GM23338 (cell line): ENCODE measurements around the gene GALNT14. TPM values are rescaled to one million over a fixed set of nuclear protein-coding genes. Genes with fewer than 3 reads are reported as not detected.

ENCODE experiments used
- ATAC-seq: fragments of 200-7000 bp; cut with Tn5 transposase; 3 replicates; pipeline ENCODE4 v1.9.1; 2020
- DNase-seq: peaks from one replicate; pipeline ENCODE4 v3.0.0-alpha.2; 2015; ENCODE audit warnings: low spot score
- H2AFZ ChIP-seq: fragments of 200-600 bp; sonication (generic); 2 replicates; pipeline ENCODE4 v1.8.0; 2016; ENCODE audit warnings: antibody characterized with exemption, mild to moderate bottlenecking, moderate library complexity
- H3F3A ChIP-seq: fragments of 200-600 bp; sonication (generic); replicated peaks from 2 replicates; pipeline ENCODE4 v1.8.0; 2017; ENCODE audit warnings: antibody characterized with exemption, mixed run types, low read depth
- H3K27ac ChIP-seq: fragments of 200-600 bp; sonication (generic); 2 replicates; pipeline ENCODE4 v1.6.1; 2016; ENCODE audit warnings: low read depth
- H3K27me3 ChIP-seq: fragments of 200-600 bp; sonication (generic); 2 replicates; pipeline ENCODE4 v1.8.0; 2016; ENCODE audit warnings: mild to moderate bottlenecking, mixed run types, moderate library complexity; ENCODE audit not compliant: insufficient read depth
- H3K36me3 ChIP-seq: fragments of 200-600 bp; sonication (generic); 2 replicates; pipeline ENCODE4 v1.8.0; 2016; ENCODE audit warnings: mild to moderate bottlenecking; ENCODE audit not compliant: insufficient read depth
- H3K4me1 ChIP-seq: fragments of 200-600 bp; sonication (generic); 2 replicates; pipeline ENCODE4 v1.8.0; 2016; ENCODE audit warnings: mild to moderate bottlenecking, moderate library complexity; ENCODE audit not compliant: insufficient read depth
- H3K4me2 ChIP-seq: fragments of 200-600 bp; sonication (generic); 2 replicates; pipeline ENCODE4 v1.7.1; 2017; ENCODE audit warnings: mixed run types
- H3K4me3 ChIP-seq: fragments of 200-600 bp; sonication (generic); 2 replicates; pipeline ENCODE4 v1.6.1; 2016; ENCODE audit warnings: mixed run types
- H3K79me2 ChIP-seq: fragments of 200-600 bp; sonication (generic); replicated peaks from 2 replicates; pipeline ENCODE4 v1.8.0; 2017; ENCODE audit warnings: mild to moderate bottlenecking; ENCODE audit not compliant: insufficient read depth
- H3K9me2 ChIP-seq: fragments of 200-600 bp; sonication (generic); 2 replicates; pipeline ENCODE4 v1.8.0; 2017; ENCODE audit not compliant: insufficient read depth
- H4K20me1 ChIP-seq: fragments of 200-600 bp; sonication (generic); replicated peaks from 2 replicates; pipeline ENCODE4 v1.8.0; 2017; ENCODE audit warnings: mild to moderate bottlenecking; ENCODE audit not compliant: insufficient read depth
- H3K27ac Mint-ChIP-seq: 2 replicates; pipeline ENCODE4 v1.8.0; 2020; ENCODE audit warnings: inconsistent platforms, mild to moderate bottlenecking, moderate library complexity, mixed read lengths
- H3K27me3 Mint-ChIP-seq: 3 replicates; pipeline ENCODE4 v1.8.0; 2022; ENCODE audit warnings: low read depth, mild to moderate bottlenecking, moderate library complexity, mixed read lengths, inconsistent platforms; ENCODE audit not compliant: insufficient read depth, poor library complexity
- H3K36me3 Mint-ChIP-seq: 3 replicates; pipeline ENCODE4 v1.8.0; 2021; ENCODE audit warnings: low read depth, mild to moderate bottlenecking, inconsistent platforms, moderate library complexity, mixed read lengths
- H3K4me1 Mint-ChIP-seq: 3 replicates; pipeline ENCODE4 v1.8.0; 2020; ENCODE audit warnings: mild to moderate bottlenecking, inconsistent platforms, mixed read lengths
- H3K4me3 Mint-ChIP-seq: 3 replicates; pipeline ENCODE4 v1.8.0; 2021; ENCODE audit warnings: moderate library complexity, mild to moderate bottlenecking, inconsistent platforms, mixed read lengths
- H3K9me3 Mint-ChIP-seq: 3 replicates; pipeline ENCODE4 v1.8.0; 2020; ENCODE audit warnings: moderate library complexity, mild to moderate bottlenecking, inconsistent platforms, mixed read lengths
- CREB1 ChIP-seq: fragments of 250-450 bp; sonication (Bioruptor Pico); IDR thresholded peaks from 2 replicates; pipeline ENCODE4 v1.5.0; 2020; ENCODE audit warnings: low read depth, mild to moderate bottlenecking, moderate library complexity
- EZH2 ChIP-seq: fragments of 200-600 bp; sonication (generic); IDR thresholded peaks from one replicate; pipeline ENCODE4 v1.8.0; 2017; ENCODE audit warnings: antibody characterized with exemption, mild to moderate bottlenecking, low read depth; ENCODE audit not compliant: unreplicated experiment
- EZH2phosphoT487 ChIP-seq: fragments of 200-600 bp; sonication (generic); IDR thresholded peaks from one replicate; pipeline ENCODE4 v1.8.1; 2018; ENCODE audit warnings: antibody characterized with exemption; ENCODE audit not compliant: unreplicated experiment
- JUNB ChIP-seq: IDR thresholded peaks from one replicate; pipeline ENCODE4 v1.6.1; 2016; ENCODE audit warnings: antibody characterized with exemption; ENCODE audit not compliant: unreplicated experiment
- NANOG ChIP-seq: IDR thresholded peaks from 2 replicates; pipeline ENCODE4 v1.6.1; 2016; ENCODE audit warnings: antibody characterized with exemption, borderline replicate concordance
- POLR2AphosphoS5 ChIP-seq: IDR thresholded peaks from 2 replicates; pipeline ENCODE4 v1.6.1; 2016; ENCODE audit warnings: antibody characterized with exemption, low read depth
- STAT1 ChIP-seq: IDR thresholded peaks from one replicate; pipeline ENCODE4 v1.6.1; 2016; ENCODE audit warnings: antibody characterized with exemption; ENCODE audit not compliant: unreplicated experiment
- ZNF114 ChIP-seq: fragments of 250-450 bp; sonication (Bioruptor Pico); IDR thresholded peaks from 2 replicates; pipeline ENCODE4 v1.5.0; 2020; ENCODE audit warnings: mild to moderate bottlenecking, moderate library complexity
- ZNF331 ChIP-seq: fragments of 250-450 bp; sonication (Bioruptor Pico); IDR thresholded peaks from 2 replicates; pipeline ENCODE4 v1.5.0; 2020; ENCODE audit warnings: low read depth, mild to moderate bottlenecking, moderate library complexity
- polyA plus RNA-seq: library from polyadenylated mRNA; unstranded; fragments of >200 nt; fragmentation: Nextera tagmentation; extraction: Ambion mirVana; gene quantifications from 2 replicates; pipeline ENCODE4 v1.2.1, GENCODE V29; 2016
- total RNA-seq: library from RNA; depleted of rRNA; stranded (reverse); fragments of >200 nt; shearing (Covaris generic); gene quantifications from 2 replicates; pipeline ENCODE4 v1.2.3, GENCODE V29; 2014
- TF ChIP-seq, protein P1 (sequence below): IDR thresholded peaks from 2 replicates; pipeline ENCODE4 v1.6.1; 2016; ENCODE audit warnings: antibody characterized with exemption
- TF ChIP-seq, protein P2 (sequence below): IDR thresholded peaks from one replicate; pipeline ENCODE4 v1.6.1; 2018; ENCODE audit warnings: antibody characterized with exemption; ENCODE audit not compliant: unreplicated experiment
- TF ChIP-seq, protein P3 (sequence below), 2 experiments: fragments of 200-600 bp in 1 of 2; sonication (generic) in 1 of 2; conservative IDR thresholded peaks; 2 replicates each; pipeline versions ENCODE4 v1.5.1 to v1.6.1; 2016 to 2017; ENCODE audit warnings: antibody characterized with exemption in 2 of 2, low read depth in 2 of 2, mild to moderate bottlenecking in 2 of 2, moderate library complexity in 1 of 2
- TF ChIP-seq, protein P4 (sequence below): fragments of 250-450 bp; sonication (Bioruptor Pico); IDR thresholded peaks from 2 replicates; pipeline ENCODE4 v1.5.0; 2020; ENCODE audit warnings: mild to moderate bottlenecking, moderate library complexity

Gene GALNT14
- total and polyA plus RNA-seq, 2 experiments from 2014 or later: 5.4 to 7.7 TPM

DNA sequence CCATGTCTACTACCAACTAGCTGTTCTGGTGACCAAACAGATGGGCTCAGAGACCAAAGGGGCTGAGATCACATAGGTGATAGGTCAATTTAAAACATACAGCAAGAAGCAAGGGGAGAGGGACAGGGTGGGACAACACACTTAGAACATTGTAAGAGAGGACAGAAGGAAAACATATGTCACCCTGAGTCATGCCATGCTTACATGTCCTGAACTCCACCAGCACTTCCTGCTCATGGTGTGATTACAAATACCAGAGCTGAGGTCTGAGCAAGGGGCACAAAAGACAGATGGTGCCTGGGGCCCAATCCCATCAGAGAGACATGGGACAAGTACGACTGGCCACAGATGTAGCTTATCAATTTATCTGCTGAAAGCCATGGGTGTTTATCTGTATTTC lies 28.7 kb upstream of the GALNT14 start:
- Histone ChIP-seq H3K4me2 (no peak overlapping the region), H3K27me3 (no peaks in the 10 kb centered on the region), H2AFZ (no peak overlapping the region), H3F3A (no peaks in the 10 kb centered on the region), H3K9me2 (peaks cover 6% of the 10 kb centered on the region; the same call in 1 of the 2 replicates), H3K27ac (no peak overlapping the region), H3K4me3 (no peak overlapping the region), H3K36me3 (no peaks in the 10 kb centered on the region), H4K20me1 (no peaks in the 10 kb centered on the region), H3K4me1 (no peaks in the 10 kb centered on the region), H3K79me2 (no peaks in the 10 kb centered on the region)
- no peaks in the 10 kb centered on the region for H3K9me3 Mint-ChIP-seq
- no peak overlapping the region for H3K4me3 Mint-ChIP-seq
- H3K27ac Mint-ChIP-seq: no peak overlapping the region
- H3K4me1 Mint-ChIP-seq: no peaks in the 10 kb centered on the region
- no peak for ATAC-seq
- no peaks in the 10 kb centered on the region for H3K36me3 Mint-ChIP-seq
- DNase-seq: no peak
- H3K27me3 Mint-ChIP-seq: peaks cover 1% of the 10 kb centered on the region
- TF ChIP-seq, protein P1, sequence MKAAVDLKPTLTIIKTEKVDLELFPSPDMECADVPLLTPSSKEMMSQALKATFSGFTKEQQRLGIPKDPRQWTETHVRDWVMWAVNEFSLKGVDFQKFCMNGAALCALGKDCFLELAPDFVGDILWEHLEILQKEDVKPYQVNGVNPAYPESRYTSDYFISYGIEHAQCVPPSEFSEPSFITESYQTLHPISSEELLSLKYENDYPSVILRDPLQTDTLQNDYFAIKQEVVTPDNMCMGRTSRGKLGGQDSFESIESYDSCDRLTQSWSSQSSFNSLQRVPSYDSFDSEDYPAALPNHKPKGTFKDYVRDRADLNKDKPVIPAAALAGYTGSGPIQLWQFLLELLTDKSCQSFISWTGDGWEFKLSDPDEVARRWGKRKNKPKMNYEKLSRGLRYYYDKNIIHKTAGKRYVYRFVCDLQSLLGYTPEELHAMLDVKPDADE: no peak
- TF ChIP-seq, protein P2, sequence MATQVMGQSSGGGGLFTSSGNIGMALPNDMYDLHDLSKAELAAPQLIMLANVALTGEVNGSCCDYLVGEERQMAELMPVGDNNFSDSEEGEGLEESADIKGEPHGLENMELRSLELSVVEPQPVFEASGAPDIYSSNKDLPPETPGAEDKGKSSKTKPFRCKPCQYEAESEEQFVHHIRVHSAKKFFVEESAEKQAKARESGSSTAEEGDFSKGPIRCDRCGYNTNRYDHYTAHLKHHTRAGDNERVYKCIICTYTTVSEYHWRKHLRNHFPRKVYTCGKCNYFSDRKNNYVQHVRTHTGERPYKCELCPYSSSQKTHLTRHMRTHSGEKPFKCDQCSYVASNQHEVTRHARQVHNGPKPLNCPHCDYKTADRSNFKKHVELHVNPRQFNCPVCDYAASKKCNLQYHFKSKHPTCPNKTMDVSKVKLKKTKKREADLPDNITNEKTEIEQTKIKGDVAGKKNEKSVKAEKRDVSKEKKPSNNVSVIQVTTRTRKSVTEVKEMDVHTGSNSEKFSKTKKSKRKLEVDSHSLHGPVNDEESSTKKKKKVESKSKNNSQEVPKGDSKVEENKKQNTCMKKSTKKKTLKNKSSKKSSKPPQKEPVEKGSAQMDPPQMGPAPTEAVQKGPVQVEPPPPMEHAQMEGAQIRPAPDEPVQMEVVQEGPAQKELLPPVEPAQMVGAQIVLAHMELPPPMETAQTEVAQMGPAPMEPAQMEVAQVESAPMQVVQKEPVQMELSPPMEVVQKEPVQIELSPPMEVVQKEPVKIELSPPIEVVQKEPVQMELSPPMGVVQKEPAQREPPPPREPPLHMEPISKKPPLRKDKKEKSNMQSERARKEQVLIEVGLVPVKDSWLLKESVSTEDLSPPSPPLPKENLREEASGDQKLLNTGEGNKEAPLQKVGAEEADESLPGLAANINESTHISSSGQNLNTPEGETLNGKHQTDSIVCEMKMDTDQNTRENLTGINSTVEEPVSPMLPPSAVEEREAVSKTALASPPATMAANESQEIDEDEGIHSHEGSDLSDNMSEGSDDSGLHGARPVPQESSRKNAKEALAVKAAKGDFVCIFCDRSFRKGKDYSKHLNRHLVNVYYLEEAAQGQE: no peak
- TF ChIP-seq POLR2AphosphoS5 (no peak), STAT1 (no peak), ZNF114 (no peak), EZH2phosphoT487 (no peak), NANOG (no peak), ZNF331 (no peak), JUNB (no peak), EZH2 (no peak), CREB1 (CRISPR knock-in tag) (no peak)
- TF ChIP-seq, protein P3, sequence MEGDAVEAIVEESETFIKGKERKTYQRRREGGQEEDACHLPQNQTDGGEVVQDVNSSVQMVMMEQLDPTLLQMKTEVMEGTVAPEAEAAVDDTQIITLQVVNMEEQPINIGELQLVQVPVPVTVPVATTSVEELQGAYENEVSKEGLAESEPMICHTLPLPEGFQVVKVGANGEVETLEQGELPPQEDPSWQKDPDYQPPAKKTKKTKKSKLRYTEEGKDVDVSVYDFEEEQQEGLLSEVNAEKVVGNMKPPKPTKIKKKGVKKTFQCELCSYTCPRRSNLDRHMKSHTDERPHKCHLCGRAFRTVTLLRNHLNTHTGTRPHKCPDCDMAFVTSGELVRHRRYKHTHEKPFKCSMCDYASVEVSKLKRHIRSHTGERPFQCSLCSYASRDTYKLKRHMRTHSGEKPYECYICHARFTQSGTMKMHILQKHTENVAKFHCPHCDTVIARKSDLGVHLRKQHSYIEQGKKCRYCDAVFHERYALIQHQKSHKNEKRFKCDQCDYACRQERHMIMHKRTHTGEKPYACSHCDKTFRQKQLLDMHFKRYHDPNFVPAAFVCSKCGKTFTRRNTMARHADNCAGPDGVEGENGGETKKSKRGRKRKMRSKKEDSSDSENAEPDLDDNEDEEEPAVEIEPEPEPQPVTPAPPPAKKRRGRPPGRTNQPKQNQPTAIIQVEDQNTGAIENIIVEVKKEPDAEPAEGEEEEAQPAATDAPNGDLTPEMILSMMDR (conservative IDR thresholded peaks at IDR 0.05; ENCODE audit: low read depth in 2 of 2): no peak
- TF ChIP-seq, protein P4, sequence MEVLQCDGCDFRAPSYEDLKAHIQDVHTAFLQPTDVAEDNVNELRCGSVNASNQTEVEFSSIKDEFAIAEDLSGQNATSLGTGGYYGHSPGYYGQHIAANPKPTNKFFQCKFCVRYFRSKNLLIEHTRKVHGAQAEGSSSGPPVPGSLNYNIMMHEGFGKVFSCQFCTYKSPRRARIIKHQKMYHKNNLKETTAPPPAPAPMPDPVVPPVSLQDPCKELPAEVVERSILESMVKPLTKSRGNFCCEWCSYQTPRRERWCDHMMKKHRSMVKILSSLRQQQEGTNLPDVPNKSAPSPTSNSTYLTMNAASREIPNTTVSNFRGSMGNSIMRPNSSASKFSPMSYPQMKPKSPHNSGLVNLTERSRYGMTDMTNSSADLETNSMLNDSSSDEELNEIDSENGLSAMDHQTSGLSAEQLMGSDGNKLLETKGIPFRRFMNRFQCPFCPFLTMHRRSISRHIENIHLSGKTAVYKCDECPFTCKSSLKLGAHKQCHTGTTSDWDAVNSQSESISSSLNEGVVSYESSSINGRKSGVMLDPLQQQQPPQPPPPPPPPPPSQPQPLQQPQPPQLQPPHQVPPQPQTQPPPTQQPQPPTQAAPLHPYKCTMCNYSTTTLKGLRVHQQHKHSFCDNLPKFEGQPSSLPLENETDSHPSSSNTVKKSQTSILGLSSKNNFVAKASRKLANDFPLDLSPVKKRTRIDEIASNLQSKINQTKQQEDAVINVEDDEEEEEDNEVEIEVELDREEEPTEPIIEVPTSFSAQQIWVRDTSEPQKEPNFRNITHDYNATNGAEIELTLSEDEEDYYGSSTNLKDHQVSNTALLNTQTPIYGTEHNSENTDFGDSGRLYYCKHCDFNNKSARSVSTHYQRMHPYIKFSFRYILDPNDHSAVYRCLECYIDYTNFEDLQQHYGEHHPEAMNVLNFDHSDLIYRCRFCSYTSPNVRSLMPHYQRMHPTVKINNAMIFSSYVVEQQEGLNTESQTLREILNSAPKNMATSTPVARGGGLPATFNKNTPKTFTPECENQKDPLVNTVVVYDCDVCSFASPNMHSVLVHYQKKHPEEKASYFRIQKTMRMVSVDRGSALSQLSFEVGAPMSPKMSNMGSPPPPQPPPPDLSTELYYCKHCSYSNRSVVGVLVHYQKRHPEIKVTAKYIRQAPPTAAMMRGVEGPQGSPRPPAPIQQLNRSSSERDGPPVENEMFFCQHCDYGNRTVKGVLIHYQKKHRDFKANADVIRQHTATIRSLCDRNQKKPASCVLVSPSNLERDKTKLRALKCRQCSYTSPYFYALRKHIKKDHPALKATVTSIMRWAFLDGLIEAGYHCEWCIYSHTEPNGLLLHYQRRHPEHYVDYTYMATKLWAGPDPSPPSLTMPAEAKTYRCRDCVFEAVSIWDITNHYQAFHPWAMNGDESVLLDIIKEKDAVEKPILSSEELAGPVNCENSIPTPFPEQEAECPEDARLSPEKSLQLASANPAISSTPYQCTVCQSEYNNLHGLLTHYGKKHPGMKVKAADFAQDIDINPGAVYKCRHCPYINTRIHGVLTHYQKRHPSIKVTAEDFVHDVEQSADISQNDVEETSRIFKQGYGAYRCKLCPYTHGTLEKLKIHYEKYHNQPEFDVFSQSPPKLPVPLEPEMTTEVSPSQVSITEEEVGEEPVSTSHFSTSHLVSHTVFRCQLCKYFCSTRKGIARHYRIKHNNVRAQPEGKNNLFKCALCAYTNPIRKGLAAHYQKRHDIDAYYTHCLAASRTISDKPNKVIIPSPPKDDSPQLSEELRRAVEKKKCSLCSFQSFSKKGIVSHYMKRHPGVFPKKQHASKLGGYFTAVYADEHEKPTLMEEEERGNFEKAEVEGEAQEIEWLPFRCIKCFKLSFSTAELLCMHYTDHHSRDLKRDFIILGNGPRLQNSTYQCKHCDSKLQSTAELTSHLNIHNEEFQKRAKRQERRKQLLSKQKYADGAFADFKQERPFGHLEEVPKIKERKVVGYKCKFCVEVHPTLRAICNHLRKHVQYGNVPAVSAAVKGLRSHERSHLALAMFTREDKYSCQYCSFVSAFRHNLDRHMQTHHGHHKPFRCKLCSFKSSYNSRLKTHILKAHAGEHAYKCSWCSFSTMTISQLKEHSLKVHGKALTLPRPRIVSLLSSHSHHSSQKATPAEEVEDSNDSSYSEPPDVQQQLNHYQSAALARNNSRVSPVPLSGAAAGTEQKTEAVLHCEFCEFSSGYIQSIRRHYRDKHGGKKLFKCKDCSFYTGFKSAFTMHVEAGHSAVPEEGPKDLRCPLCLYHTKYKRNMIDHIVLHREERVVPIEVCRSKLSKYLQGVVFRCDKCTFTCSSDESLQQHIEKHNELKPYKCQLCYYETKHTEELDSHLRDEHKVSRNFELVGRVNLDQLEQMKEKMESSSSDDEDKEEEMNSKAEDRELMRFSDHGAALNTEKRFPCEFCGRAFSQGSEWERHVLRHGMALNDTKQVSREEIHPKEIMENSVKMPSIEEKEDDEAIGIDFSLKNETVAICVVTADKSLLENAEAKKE (CRISPR knock-in tag): no peak
